HG02970 (cell line): ENCODE results near the gene GPR176.

Experiments used
- ATAC-seq: cut with Tn5 transposase; IDR thresholded peaks from one replicate; pipeline ENCODE4 v1.9.1; 2021; ENCODE audit warnings: mild to moderate bottlenecking, moderate library complexity, moderate number of reproducible peaks; ENCODE audit not compliant: unreplicated experiment, low FRiP score

The GPR176 gene

GRCh38 chr15:39864116-39864515 lies 56.0 kb downstream of the GPR176 start:
- no peak for ATAC-seq

- ATAC-seq: no peak
Observed at GRCh38 chr15:39860871-39861270, 59.2 kb downstream of the GPR176 start.

- no peak for ATAC-seq
Observed at GRCh38 chr15:39860200-39860599, 59.9 kb downstream of the GPR176 start.

GRCh38 chr15:39859636-39860035 lies 60.4 kb downstream of the GPR176 start:
- ATAC-seq: no peak

GRCh38 chr15:39857132-39857531 lies 62.9 kb downstream of the GPR176 start:
- ATAC-seq: no peak

- no peak for ATAC-seq
Observed at GRCh38 chr15:39856357-39856756, 63.7 kb downstream of the GPR176 start.

- no peak for ATAC-seq
Observed at GRCh38 chr15:39855400-39855799, 64.7 kb downstream of the GPR176 start.

- ATAC-seq: no peak
Observed at GRCh38 chr15:39854161-39854560, 65.9 kb downstream of the GPR176 start.

- ATAC-seq: no peak
Observed at GRCh38 chr15:39852250-39852649, 67.8 kb downstream of the GPR176 start.

GRCh38 chr15:39851500-39852092 lies 68.5 kb downstream of the GPR176 start:
- ATAC-seq: no peak

GRCh38 chr15:39850436-39850835 lies 69.6 kb downstream of the GPR176 start:
- ATAC-seq: no peak

GRCh38 chr15:39846108-39846507 lies 74.0 kb downstream of the GPR176 start:
- ATAC-seq: no peak

GRCh38 chr15:39845582-39845981 lies 74.5 kb downstream of the GPR176 start:
- ATAC-seq: no peak

GRCh38 chr15:39843565-39843964 lies 76.5 kb downstream of the GPR176 start:
- ATAC-seq: no peak

GRCh38 chr15:39837454-39837853 lies 82.6 kb downstream of the GPR176 start:
- no peak for ATAC-seq

GRCh38 chr15:39835550-39835949 lies 84.5 kb downstream of the GPR176 start:
- no peak for ATAC-seq

- ATAC-seq: no peak
Observed at GRCh38 chr15:39834256-39834655, 85.8 kb downstream of the GPR176 start.

- no peak for ATAC-seq
Observed at GRCh38 chr15:39833515-39833981, 86.5 kb downstream of the GPR176 start.

GRCh38 chr15:39830166-39830565 lies 89.9 kb downstream of the GPR176 start:
- ATAC-seq: no peak

- no peak for ATAC-seq
Observed at GRCh38 chr15:39828374-39828931, 91.6 kb downstream of the GPR176 start.

GRCh38 chr15:39826975-39827374 lies 93.1 kb downstream of the GPR176 start:
- ATAC-seq: no peak

- ATAC-seq: no peak
Observed at GRCh38 chr15:39823634-39824033, 96.4 kb downstream of the GPR176 start.
